Spleen (tissue), 7 donors: Measurements from ENCODE around the gene DNAJC7.

Experiments used
- CTCF ChIP-seq, 11 experiments: fragments of 200-600 bp in 7 of 11; fragments of 450-650 bp in 4 of 11; sonication (generic) in 4 of 11; IDR thresholded peaks in 8 of 11; conservative IDR thresholded peaks in 3 of 11; 1 replicate in 7 of 11; 2 replicates in 4 of 11; pipeline versions ENCODE4 v1.4.0 to v1.8.0; 2016 to 2021; ENCODE audit warnings: antibody characterized with exemption in 11 of 11, inconsistent platforms in 4 of 11, mild to moderate bottlenecking in 1 of 11
- POLR2AphosphoS5 ChIP-seq, 3 donors: sonication (generic); formaldehyde crosslinking; IDR thresholded peaks; one replicate each; pipeline ENCODE4 v1.5.1; 2017; ENCODE audit warnings: antibody characterized with exemption in 3 of 3
- donor health status: DM: no; HTN: no; CAD: no; lungs with moderate emphysema.
- donor health status: DM: no; HTN: no; CAD: no.
- donor health status: DM: no; HTN: no; CAD: no.

- TF ChIP-seq POLR2AphosphoS5 (IDR thresholded peaks at IDR 0.05): no peak
- TF ChIP-seq CTCF (IDR thresholded peaks at IDR 0.05 in 8 of 11, conservative IDR thresholded peaks at IDR 0.05 in 3 of 11): no peak
Measured at GRCh38 chr17:42038221-42038973, 21.2 kb upstream of the DNAJC7 start.
